K562 (cell line): ENCODE results near the gene CCDC9B.

ENCODE experiments used
- EZH2 ChIP-seq: IDR thresholded peaks from 2 replicates; pipeline ENCODE4 v1.6.1; 2012; ENCODE audit warnings: low read depth, mild to moderate bottlenecking, inconsistent platforms, low read length, borderline replicate concordance
- HMGXB4 ChIP-seq: sonication (generic); formaldehyde crosslinking; IDR thresholded peaks from 2 replicates; pipeline ENCODE4 v1.8.1; 2023; ENCODE audit warnings: mild to moderate bottlenecking, missing genetic modification reagents
- NRF1 ChIP-seq, 2 experiments: fragments of 450-650 bp; IDR thresholded peaks in 1 of 2; conservative IDR thresholded peaks in 1 of 2; 2 replicates each; pipeline ENCODE4 v1.6.1; 2014; ENCODE audit warnings: mild to moderate bottlenecking in 2 of 2
- POLR2AphosphoS5 ChIP-seq: IDR thresholded peaks from 2 replicates; pipeline ENCODE4 v1.6.1; 2011; ENCODE audit warnings: mild to moderate bottlenecking, low read depth, low read length, moderate library complexity; ENCODE audit not compliant: control insufficient read depth, insufficient read depth
- TAF1 ChIP-seq: IDR thresholded peaks from 2 replicates; pipeline ENCODE4 v1.6.1; 2011; ENCODE audit warnings: mild to moderate bottlenecking, low read length, moderate library complexity; ENCODE audit not compliant: insufficient read depth, control insufficient read depth, severe bottlenecking; ENCODE audit errors: extremely low read depth

GRCh38 chr15:40301467-40302179 lies 39.1 kb downstream of the CCDC9B start:
- TF ChIP-seq HMGXB4 (CRISPR knock-in tag) (no peak), EZH2 (no peak), POLR2AphosphoS5 (no peak), NRF1 (conservative IDR thresholded peaks at IDR 0.05 in 1 of 2, IDR thresholded peaks at IDR 0.05 in 1 of 2) (no peak), TAF1 (no peak)
